DND-41 (cell line): Measurements from ENCODE around the gene PTBP3.

ENCODE experiments used
- ATAC-seq: fragments of 200-7000 bp; cut with Tn5 transposase; 3 replicates; pipeline ENCODE4 v1.9.1; 2021; ENCODE audit warnings: low read depth; ENCODE audit not compliant: insufficient read depth
- DNase-seq: peaks from one replicate; pipeline ENCODE4 v3.0.0-alpha.2; 2020
- H2AFZ ChIP-seq: 2 replicates; pipeline ENCODE4 v1.6.0; 2012; ENCODE audit warnings: low read depth, low read length
- H3K27ac ChIP-seq: 2 replicates; pipeline ENCODE4 v1.5.1; 2012; ENCODE audit warnings: low read length, inconsistent platforms
- H3K27me3 ChIP-seq: fragments of 200-600 bp; sonication (generic); 2 replicates; pipeline ENCODE4 v1.6.0; 2012; ENCODE audit warnings: low read length, mild to moderate bottlenecking, inconsistent platforms; ENCODE audit not compliant: insufficient read depth, poor library complexity
- H3K36me3 ChIP-seq: 2 replicates; pipeline ENCODE4 v1.5.1; 2012; ENCODE audit warnings: low read length, inconsistent platforms; ENCODE audit not compliant: insufficient read depth
- H3K4me1 ChIP-seq: 2 replicates; pipeline ENCODE4 v1.5.1; 2012; ENCODE audit warnings: mild to moderate bottlenecking, low read length; ENCODE audit not compliant: insufficient read depth
- H3K4me2 ChIP-seq: 2 replicates; pipeline ENCODE4 v1.6.0; 2012; ENCODE audit warnings: mild to moderate bottlenecking, moderate library complexity, low read length, inconsistent platforms; ENCODE audit not compliant: insufficient read depth
- H3K4me3 ChIP-seq, 2 experiments: fragments of 200-600 bp in 1 of 2; shearing (Covaris generic) in 1 of 2; 2 replicates each; pipeline ENCODE4 v1.5.1; 2012 to 2016; ENCODE audit warnings: inconsistent platforms in 2 of 2, low read length in 2 of 2, mild to moderate bottlenecking in 2 of 2, low read depth in 1 of 2, moderate library complexity in 1 of 2
- H3K79me2 ChIP-seq: 2 replicates; pipeline ENCODE4 v1.6.0; 2012; ENCODE audit warnings: low read length, inconsistent platforms; ENCODE audit not compliant: insufficient read depth
- H3K9ac ChIP-seq: 2 replicates; pipeline ENCODE4 v1.6.0; 2012; ENCODE audit warnings: low read depth, mild to moderate bottlenecking, inconsistent platforms, low read length, moderate library complexity
- H3K9me3 ChIP-seq: 2 replicates; pipeline ENCODE4 v1.5.1; 2012; ENCODE audit warnings: low read length, moderate library complexity, mild to moderate bottlenecking, inconsistent platforms; ENCODE audit not compliant: insufficient read depth, severe bottlenecking
- H4K20me1 ChIP-seq: 2 replicates; pipeline ENCODE4 v1.6.0; 2012; ENCODE audit warnings: low read length; ENCODE audit not compliant: insufficient read depth
- CTCF ChIP-seq: IDR thresholded peaks from 2 replicates; pipeline ENCODE4 v1.5.1; 2012; ENCODE audit warnings: borderline replicate concordance, low read length, moderate library complexity, mild to moderate bottlenecking; ENCODE audit not compliant: poor library complexity, severe bottlenecking; ENCODE audit errors: extremely low read depth
- EZH2 ChIP-seq: IDR thresholded peaks from 3 replicates; pipeline ENCODE4 v1.6.1; 2012; ENCODE audit warnings: borderline replicate concordance, low read depth, mild to moderate bottlenecking, moderate library complexity, low read length, inconsistent platforms; ENCODE audit not compliant: severe bottlenecking

PTBP3 gene

DNA sequence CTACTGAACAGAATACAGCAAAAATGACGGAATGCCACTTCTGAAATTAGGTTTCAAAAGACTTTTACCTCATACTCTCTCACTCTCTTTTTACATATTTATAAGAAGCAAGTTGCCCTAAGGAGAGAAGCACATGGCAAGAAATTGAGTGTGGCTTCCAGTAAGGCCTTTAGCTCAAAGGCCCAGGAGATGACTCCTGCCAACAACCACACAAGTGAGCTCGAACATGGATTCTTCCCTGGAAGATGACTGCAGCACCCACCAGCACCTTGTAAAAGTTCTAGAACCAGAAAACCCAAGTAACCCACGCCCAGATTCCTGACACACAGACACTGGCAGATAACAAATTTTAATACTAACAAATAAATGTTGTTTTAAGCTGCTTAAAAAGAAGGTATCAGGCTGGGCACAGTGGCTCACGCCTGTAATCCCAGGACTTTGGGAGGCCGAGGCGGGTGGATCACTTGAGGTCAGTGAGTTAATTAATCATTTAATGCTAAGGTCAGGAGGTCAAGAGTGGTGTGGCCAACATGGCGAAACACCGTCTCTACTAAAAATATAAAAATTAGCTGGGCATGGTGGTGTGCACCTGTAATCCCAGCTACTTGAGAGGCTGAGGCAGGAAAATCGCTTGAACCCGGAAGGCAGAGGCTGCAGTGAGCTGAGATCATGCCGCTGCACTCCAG, 17.0 kb downstream of the PTBP3 start:
- DNase-seq: no peak
- no peak overlapping the region for H3K4me2 ChIP-seq
- TF ChIP-seq CTCF (no peak), EZH2 (no peak)
- H4K20me1 ChIP-seq: peaks cover 36% of the 10 kb centered on the region
- peak overlapping the region; percentile 15; the same call in 1 of the 2 replicates for H3K27ac ChIP-seq
- peaks cover 24% of the 10 kb centered on the region for H3K4me1 ChIP-seq
- peak overlapping the region; percentile 12; the same call in 1 of the 2 replicates for H3K9ac ChIP-seq
- H3K79me2 ChIP-seq: peaks cover 97% of the 10 kb centered on the region
- no peak overlapping the region for H2AFZ ChIP-seq
- H3K9me3 ChIP-seq: no peaks in the 10 kb centered on the region
- no peaks in the 10 kb centered on the region for H3K27me3 ChIP-seq
- no peak overlapping the region for H3K4me3 ChIP-seq
- peaks cover 3% of the 10 kb centered on the region; the same call in 1 of the 2 replicates for H3K36me3 ChIP-seq
- ATAC-seq: peak; percentile 37

DNA sequence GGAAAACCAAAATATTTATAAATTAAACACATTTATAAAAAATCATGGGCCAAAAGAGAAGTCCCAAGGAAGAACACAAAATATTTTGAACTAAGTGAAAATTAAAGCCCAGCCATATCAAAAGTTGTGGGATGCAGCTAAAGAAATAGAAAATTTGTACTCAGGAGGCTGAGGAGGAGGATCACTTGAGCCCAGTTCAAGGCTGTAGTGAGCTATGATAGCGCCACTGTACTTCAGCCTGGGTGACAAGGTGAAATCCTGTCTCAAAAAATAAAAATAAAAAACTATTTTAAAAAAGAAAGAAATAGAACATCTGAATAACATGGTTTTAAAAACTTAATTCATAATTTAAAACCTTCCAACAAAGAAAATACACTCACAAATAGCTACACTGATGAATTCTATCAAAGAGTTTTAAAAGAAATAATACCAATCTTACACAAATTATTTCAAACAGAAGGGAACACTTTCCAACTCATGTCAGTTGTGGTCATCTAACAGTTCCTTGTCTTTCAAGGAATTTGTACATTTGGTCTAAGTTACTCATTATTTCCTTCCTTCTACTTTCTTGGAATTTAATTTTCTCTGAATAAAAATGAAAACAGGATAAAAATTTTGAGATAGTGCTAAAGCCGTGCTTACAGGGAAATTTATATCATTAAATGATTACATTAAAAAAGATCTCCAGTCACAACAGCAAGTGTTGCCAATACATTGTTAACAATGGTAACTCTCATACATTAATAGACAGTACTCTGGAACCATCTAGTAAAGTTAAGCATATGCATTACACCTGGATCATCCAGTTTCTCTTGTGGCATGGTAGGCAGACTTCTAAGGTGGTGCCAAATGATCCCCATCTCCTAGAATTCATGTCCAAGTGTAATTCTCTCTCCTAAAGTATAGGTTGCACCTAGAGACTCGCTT, 17.8 kb downstream of the PTBP3 start:
- Histone ChIP-seq H3K36me3 (peaks cover 2% of the 10 kb centered on the region; the same call in 1 of the 2 replicates), H3K4me3 (no peak overlapping the region), H3K9me3 (no peaks in the 10 kb centered on the region), H3K9ac (no peak overlapping the region), H3K27me3 (no peaks in the 10 kb centered on the region), H3K4me2 (no peak overlapping the region), H3K79me2 (peaks cover 98% of the 10 kb centered on the region), H4K20me1 (peaks cover 42% of the 10 kb centered on the region), H2AFZ (no peak overlapping the region), H3K4me1 (peaks cover 24% of the 10 kb centered on the region), H3K27ac (peak overlapping the region; percentile 15; the same call in 1 of the 2 replicates)
- ATAC-seq (peak; percentile 55), DNase-seq (no peak)
- TF ChIP-seq CTCF: no peak
- no peak for TF ChIP-seq EZH2

DNA sequence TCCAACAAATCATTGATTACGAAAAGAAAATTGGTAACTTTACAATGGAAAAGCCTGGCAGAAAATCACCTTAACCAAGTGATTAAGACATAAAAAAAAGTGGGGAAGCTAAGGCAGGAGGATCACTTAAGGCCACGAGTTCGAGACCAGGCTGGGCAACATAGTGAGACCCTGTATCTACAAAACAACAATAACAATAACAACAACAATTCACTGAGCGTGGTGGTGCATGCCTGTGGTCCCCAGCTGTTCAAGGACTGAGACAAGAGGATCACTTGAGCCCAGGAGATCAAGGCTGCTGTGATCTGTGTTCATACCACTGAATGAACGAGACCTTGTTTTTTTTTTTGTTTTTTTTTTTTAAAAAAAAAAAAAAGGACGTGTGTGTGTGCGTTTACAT, 21.3 kb downstream of the PTBP3 start:
- TF ChIP-seq CTCF: no peak
- no peak for TF ChIP-seq EZH2
- H3K9ac ChIP-seq: no peak overlapping the region
- ATAC-seq (no peak), DNase-seq (no peak)
- no peak overlapping the region for H3K27ac ChIP-seq
- no peaks in the 10 kb centered on the region for H3K36me3 ChIP-seq
- peaks cover 17% of the 10 kb centered on the region for H3K4me1 ChIP-seq
- no peak overlapping the region for H2AFZ ChIP-seq
- H3K4me2 ChIP-seq: no peak overlapping the region
- H3K9me3 ChIP-seq: no peaks in the 10 kb centered on the region
- H3K79me2 ChIP-seq: peaks cover 97% of the 10 kb centered on the region
- peaks cover 57% of the 10 kb centered on the region for H4K20me1 ChIP-seq
- H3K4me3 ChIP-seq: no peak overlapping the region
- no peaks in the 10 kb centered on the region for H3K27me3 ChIP-seq
